Tibial artery (tissue), 4 donors: ENCODE data around the gene YKT6.

Experiments used
- DNase-seq, 2 donors: peaks; one replicate each; pipeline ENCODE4 v3.0.0-alpha.2; 2019
- H3K27ac ChIP-seq, 2 donors: fragments of 200-600 bp; sonication (generic) in 1 of 2; 1 replicate in 1 of 2; 2 replicates in 1 of 2; pipeline ENCODE4 v1.5.1; 2018 to 2019; ENCODE audit warnings: mild to moderate bottlenecking in 1 of 2
- H3K27me3 ChIP-seq, 2 donors: fragments of 200-600 bp; sonication (generic) in 1 of 2; one replicate each; pipeline versions ENCODE4 v1.5.1 to v1.6.0; 2016 to 2019
- H3K36me3 ChIP-seq, 3 donors: fragments of 200-600 bp; sonication (generic) in 2 of 3; one replicate each; pipeline ENCODE4 v1.5.1; 2016 to 2019; ENCODE audit warnings: mild to moderate bottlenecking in 2 of 3
- H3K4me1 ChIP-seq, 4 donors: fragments of 200-600 bp; sonication (generic) in 2 of 4; 1 replicate in 3 of 4; 2 replicates in 1 of 4; pipeline ENCODE4 v1.5.1; 2016 to 2019
- H3K4me3 ChIP-seq, 2 donors: fragments of 200-600 bp; sonication (generic) in 1 of 2; 1 replicate in 1 of 2; 2 replicates in 1 of 2; pipeline ENCODE4 v1.5.1; 2018 to 2019; ENCODE audit warnings: mild to moderate bottlenecking in 2 of 2
- H3K9me3 ChIP-seq, 3 donors: fragments of 200-600 bp; sonication (generic) in 1 of 3; one replicate each; pipeline ENCODE4 v1.5.1; 2016 to 2019
- intact Hi-C: fragments of 100-400 bp; cut with DNase I; formaldehyde crosslinking; loops from one replicate; pipeline ENCODE4 v1.15.0; 2023; ENCODE audit warnings: low total_unique reads
- TF ChIP-seq, protein P1 (sequence below), 2 experiments: fragments of 200-600 bp in 1 of 2; fragments of 450-650 bp in 1 of 2; IDR thresholded peaks; one replicate each; pipeline ENCODE4 v1.5.1; 2017 to 2019; ENCODE audit warnings: antibody characterized with exemption in 2 of 2, mild to moderate bottlenecking in 1 of 2, moderate library complexity in 1 of 2

Gene YKT6

GRCh38 chr7:44158873-44159631, 41.7 kb upstream of the YKT6 start:
- peak in 1 of 2 donors; percentile 25 for DNase-seq
- Histone ChIP-seq H3K9me3 (no peaks in the 10 kb centered on the region), H3K4me3 (no peak overlapping the region), H3K27ac (no peak overlapping the region), H3K36me3 (no peaks in the 10 kb centered on the region), H3K4me1 (no peaks in the 10 kb centered on the region), H3K27me3 (no peaks in the 10 kb centered on the region)
- TF ChIP-seq, protein P1, sequence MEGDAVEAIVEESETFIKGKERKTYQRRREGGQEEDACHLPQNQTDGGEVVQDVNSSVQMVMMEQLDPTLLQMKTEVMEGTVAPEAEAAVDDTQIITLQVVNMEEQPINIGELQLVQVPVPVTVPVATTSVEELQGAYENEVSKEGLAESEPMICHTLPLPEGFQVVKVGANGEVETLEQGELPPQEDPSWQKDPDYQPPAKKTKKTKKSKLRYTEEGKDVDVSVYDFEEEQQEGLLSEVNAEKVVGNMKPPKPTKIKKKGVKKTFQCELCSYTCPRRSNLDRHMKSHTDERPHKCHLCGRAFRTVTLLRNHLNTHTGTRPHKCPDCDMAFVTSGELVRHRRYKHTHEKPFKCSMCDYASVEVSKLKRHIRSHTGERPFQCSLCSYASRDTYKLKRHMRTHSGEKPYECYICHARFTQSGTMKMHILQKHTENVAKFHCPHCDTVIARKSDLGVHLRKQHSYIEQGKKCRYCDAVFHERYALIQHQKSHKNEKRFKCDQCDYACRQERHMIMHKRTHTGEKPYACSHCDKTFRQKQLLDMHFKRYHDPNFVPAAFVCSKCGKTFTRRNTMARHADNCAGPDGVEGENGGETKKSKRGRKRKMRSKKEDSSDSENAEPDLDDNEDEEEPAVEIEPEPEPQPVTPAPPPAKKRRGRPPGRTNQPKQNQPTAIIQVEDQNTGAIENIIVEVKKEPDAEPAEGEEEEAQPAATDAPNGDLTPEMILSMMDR (IDR thresholded peaks at IDR 0.05): no peak
- intact Hi-C loops: no loop called here

GRCh38 chr7:44159824-44160630, 40.8 kb upstream of the YKT6 start:
- Histone ChIP-seq H3K9me3 (no peaks in the 10 kb centered on the region), H3K27ac (no peak overlapping the region), H3K4me1 (no peaks in the 10 kb centered on the region), H3K4me3 (no peak overlapping the region), H3K36me3 (no peaks in the 10 kb centered on the region), H3K27me3 (no peaks in the 10 kb centered on the region)
- TF ChIP-seq, protein P1 (IDR thresholded peaks at IDR 0.05): no peak
- intact Hi-C loops: no loop called here
- DNase-seq: peak in 1 of 2 donors; percentile 37

GRCh38 chr7:44161371-44161770, 39.4 kb upstream of the YKT6 start:
- Histone ChIP-seq H3K9me3 (no peaks in the 10 kb centered on the region), H3K4me3 (no peak overlapping the region), H3K4me1 (no peaks in the 10 kb centered on the region), H3K27ac (no peak overlapping the region), H3K36me3 (no peaks in the 10 kb centered on the region), H3K27me3 (no peaks in the 10 kb centered on the region)
- DNase-seq: peak in 1 of 2 donors; percentile 21
- TF ChIP-seq, protein P1 (IDR thresholded peaks at IDR 0.05): no peak
- intact Hi-C loops: no loop called here

DNA sequence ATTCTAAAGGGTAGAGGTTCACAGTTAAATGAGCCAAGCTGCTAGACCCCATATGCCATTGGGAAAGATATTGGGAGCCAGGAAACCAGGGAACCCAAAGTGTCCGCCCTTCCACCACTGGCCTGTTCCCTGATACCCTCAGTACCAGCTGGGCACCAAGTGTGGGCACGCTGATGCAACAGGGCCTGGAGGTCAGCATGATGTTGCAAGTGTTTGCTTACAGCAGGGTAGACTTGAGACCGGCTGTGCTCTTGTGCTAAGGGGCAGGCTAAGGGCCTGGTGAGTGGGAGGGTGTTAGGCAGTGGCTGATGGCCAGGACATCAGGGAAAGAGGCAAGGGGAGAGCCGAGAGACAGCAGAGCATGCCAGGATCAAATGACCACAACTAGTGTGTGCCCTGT, 38.6 kb upstream of the YKT6 start:
- Histone ChIP-seq H3K4me3 (no peak overlapping the region), H3K9me3 (no peaks in the 10 kb centered on the region), H3K36me3 (no peaks in the 10 kb centered on the region), H3K27me3 (no peaks in the 10 kb centered on the region), H3K4me1 (no peaks in the 10 kb centered on the region), H3K27ac (no peak overlapping the region)
- TF ChIP-seq, protein P1 (IDR thresholded peaks at IDR 0.05): no peak
- intact Hi-C loops: no loop called here
- DNase-seq: no peak

- no peaks in the 10 kb centered on the region for H3K9me3 ChIP-seq
- H3K36me3 ChIP-seq: no peaks in the 10 kb centered on the region
- intact Hi-C loops: no loop called here
- H3K4me1 ChIP-seq: no peaks in the 10 kb centered on the region
- no peak overlapping the region for H3K27ac ChIP-seq
- DNase-seq: peak in 1 of 2 donors; percentile 13
- H3K4me3 ChIP-seq: no peak overlapping the region
- TF ChIP-seq, protein P1 (IDR thresholded peaks at IDR 0.05): no peak
- no peaks in the 10 kb centered on the region for H3K27me3 ChIP-seq
These were observed 37.9 kb upstream of the YKT6 start for GRCh38 chr7:44162785-44163395.
